ENCODE data around the gene CYSLTR2. TPM values are rescaled to one million over a fixed set of nuclear protein-coding genes. Genes with fewer than 3 reads are reported as not detected.

CYSLTR2 gene
- total RNA-seq, 6 donors from 2014 or later: under 0.01 to 2.0 (median 1.2) TPM

DNA sequence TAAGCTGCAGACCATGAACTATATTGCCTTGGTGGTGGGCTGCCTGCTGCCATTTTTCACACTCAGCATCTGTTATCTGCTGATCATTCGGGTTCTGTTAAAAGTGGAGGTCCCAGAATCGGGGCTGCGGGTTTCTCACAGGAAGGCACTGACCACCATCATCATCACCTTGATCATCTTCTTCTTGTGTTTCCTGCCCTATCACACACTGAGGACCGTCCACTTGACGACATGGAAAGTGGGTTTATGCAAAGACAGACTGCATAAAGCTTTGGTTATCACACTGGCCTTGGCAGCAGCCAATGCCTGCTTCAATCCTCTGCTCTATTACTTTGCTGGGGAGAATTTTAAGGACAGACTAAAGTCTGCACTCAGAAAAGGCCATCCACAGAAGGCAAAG is 53.7 kb downstream of the CYSLTR2 start:
- WGBS, 2 donors: 90 to 95% methylated on average over 5 of the region's 5 CpGs

DNA sequence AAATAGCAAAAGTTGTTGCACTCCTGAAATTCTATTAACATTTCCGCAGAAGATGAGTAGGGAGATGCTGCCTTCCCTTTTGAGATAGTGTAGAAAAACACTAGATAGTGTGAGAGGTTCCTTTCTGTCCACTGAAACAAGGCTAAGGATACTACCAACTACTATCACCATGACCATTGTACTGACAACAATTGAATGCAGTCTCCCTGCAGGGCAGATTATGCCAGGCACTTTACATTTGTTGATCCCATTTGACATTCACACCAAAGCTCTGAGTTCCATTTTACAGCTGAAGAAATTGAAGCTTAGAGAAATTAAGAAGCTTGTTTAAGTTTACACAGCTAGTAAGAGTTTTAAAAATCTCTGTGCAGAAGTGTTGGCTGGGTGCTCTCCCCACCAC is 55.0 kb downstream of the CYSLTR2 start:
- H3K27ac ChIP-seq: no peak overlapping the region
- H3K27me3 ChIP-seq: no peaks in the 10 kb centered on the region
- no peak for ATAC-seq (ENCODE audit: low FRiP score in 2 of 2)
- no peaks in the 10 kb centered on the region for H3K9me3 ChIP-seq
- H3K36me3 ChIP-seq: no peaks in the 10 kb centered on the region
- no peaks in the 10 kb centered on the region for H3K4me1 ChIP-seq
- no peak overlapping the region for H3K4me3 ChIP-seq
- no peak for TF ChIP-seq EP300 (IDR thresholded peaks at IDR 0.05)
- TF ChIP-seq POLR2A (IDR thresholded peaks at IDR 0.05): no peak
- TF ChIP-seq, protein P1, sequence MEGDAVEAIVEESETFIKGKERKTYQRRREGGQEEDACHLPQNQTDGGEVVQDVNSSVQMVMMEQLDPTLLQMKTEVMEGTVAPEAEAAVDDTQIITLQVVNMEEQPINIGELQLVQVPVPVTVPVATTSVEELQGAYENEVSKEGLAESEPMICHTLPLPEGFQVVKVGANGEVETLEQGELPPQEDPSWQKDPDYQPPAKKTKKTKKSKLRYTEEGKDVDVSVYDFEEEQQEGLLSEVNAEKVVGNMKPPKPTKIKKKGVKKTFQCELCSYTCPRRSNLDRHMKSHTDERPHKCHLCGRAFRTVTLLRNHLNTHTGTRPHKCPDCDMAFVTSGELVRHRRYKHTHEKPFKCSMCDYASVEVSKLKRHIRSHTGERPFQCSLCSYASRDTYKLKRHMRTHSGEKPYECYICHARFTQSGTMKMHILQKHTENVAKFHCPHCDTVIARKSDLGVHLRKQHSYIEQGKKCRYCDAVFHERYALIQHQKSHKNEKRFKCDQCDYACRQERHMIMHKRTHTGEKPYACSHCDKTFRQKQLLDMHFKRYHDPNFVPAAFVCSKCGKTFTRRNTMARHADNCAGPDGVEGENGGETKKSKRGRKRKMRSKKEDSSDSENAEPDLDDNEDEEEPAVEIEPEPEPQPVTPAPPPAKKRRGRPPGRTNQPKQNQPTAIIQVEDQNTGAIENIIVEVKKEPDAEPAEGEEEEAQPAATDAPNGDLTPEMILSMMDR (IDR thresholded peaks at IDR 0.05): no peak
- no peak for TF ChIP-seq POLR2AphosphoS5 (IDR thresholded peaks at IDR 0.05)
- no peak for DNase-seq
- 100% methylated on average over 1 of the region's 1 CpG for WGBS, 2 donors

More for the DNA sequence above, 53.7 kb downstream of the CYSLTR2 start:
- H3K27me3 ChIP-seq: no peaks in the 10 kb centered on the region
- no peaks in the 10 kb centered on the region for H3K9me3 ChIP-seq
- H3K4me1 ChIP-seq: no peaks in the 10 kb centered on the region
- no peak for TF ChIP-seq POLR2AphosphoS5 (IDR thresholded peaks at IDR 0.05)
- TF ChIP-seq, protein P1 (IDR thresholded peaks at IDR 0.05): no peak
- TF ChIP-seq POLR2A (IDR thresholded peaks at IDR 0.05): no peak
- no peak for TF ChIP-seq EP300 (IDR thresholded peaks at IDR 0.05)
- H3K27ac ChIP-seq: no peak overlapping the region
- H3K4me3 ChIP-seq: no peak overlapping the region
- ATAC-seq (ENCODE audit: low FRiP score in 2 of 2) (no peak), DNase-seq (no peak)
- H3K36me3 ChIP-seq: no peaks in the 10 kb centered on the region

DNA sequence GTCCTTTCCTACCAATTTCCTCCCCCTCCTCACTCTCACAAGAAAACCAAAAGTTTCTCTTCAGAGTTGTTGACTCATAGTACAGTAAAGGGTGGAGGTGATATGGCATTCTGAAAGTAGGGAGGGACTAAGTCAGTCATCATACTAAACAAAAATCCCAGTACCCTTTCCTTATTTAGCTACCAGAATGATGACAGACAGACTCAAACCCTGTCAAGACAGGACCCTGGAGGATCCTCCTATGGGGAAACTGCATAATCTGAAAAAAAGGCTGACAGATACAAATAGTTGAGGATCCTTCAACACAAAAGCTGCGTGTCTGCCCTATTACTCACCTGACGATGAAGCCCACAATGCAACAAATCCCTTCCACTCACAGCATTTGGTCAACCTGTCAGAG is 55.5 kb downstream of the CYSLTR2 start:
- ATAC-seq (ENCODE audit: low FRiP score in 2 of 2) (no peak), DNase-seq (no peak)
- no peaks in the 10 kb centered on the region for H3K27me3 ChIP-seq
- H3K36me3 ChIP-seq: no peaks in the 10 kb centered on the region
- H3K4me3 ChIP-seq: no peak overlapping the region
- TF ChIP-seq POLR2AphosphoS5 (IDR thresholded peaks at IDR 0.05): no peak
- 87 to 96% methylated on average over 2 of the region's 2 CpGs for WGBS, 2 donors
- H3K9me3 ChIP-seq: no peaks in the 10 kb centered on the region
- H3K4me1 ChIP-seq: no peaks in the 10 kb centered on the region
- H3K27ac ChIP-seq: no peak overlapping the region

DNA sequence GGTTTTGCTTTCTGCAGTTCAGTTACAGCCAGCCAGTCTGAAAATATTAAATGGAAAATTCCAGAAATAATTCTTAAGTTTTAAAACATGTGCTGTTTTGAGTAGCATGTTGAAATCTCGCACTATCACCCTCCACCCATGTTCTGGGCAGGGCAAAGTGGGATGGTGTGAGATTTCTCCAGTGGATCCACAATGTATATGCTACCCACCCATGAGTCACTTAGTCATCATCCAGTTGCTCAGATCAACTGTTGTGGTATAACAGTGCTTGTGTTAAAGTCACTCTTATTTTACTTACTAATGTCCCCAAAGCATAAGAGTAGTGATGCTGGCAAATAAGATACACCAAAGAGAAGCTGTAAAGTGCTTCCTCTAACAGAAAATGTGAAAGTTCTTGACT is 56.4 kb downstream of the CYSLTR2 start:
- ATAC-seq (ENCODE audit: low FRiP score in 2 of 2): no peak
- H3K4me1 ChIP-seq: no peaks in the 10 kb centered on the region
- DNase-seq: no peak
- WGBS, 2 donors: 75 to 82% methylated on average over 1 of the region's 1 CpG
- H3K9me3 ChIP-seq: no peaks in the 10 kb centered on the region
- TF ChIP-seq POLR2AphosphoS5 (IDR thresholded peaks at IDR 0.05) (no peak), EP300 (IDR thresholded peaks at IDR 0.05) (no peak), POLR2A (IDR thresholded peaks at IDR 0.05) (no peak)
- TF ChIP-seq, protein P1 (IDR thresholded peaks at IDR 0.05): no peak
- H3K27me3 ChIP-seq: no peaks in the 10 kb centered on the region
- no peak overlapping the region for H3K4me3 ChIP-seq
- no peak overlapping the region for H3K27ac ChIP-seq
- H3K36me3 ChIP-seq: no peaks in the 10 kb centered on the region

DNA sequence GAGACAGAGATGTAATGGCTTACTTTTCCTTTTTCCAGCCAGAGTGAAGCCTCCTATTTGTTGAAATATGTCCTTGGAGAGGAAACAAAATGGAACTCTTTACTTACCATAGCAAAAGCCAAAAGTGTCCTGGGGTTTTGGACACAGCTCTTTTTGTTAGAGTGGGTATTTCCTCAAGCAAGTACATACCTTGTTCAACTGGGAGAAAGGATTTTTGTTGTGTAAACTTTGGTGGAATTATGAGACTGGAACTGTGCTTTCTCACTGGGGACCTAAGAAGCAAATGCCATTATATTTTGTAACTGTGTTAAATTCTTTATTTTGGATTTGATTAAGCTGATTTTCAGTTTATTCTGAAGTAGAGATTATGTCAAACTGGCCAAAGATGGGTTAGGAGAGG is 58.4 kb downstream of the CYSLTR2 start:
- no peaks in the 10 kb centered on the region for H3K4me1 ChIP-seq
- ATAC-seq (ENCODE audit: low FRiP score in 2 of 2) (no peak), DNase-seq (no peak)
- H3K9me3 ChIP-seq: peaks cover 0 to 9% (median 4%) of the 10 kb centered on the region in 4 donors
- H3K36me3 ChIP-seq: no peaks in the 10 kb centered on the region
- H3K4me3 ChIP-seq: no peak overlapping the region
- no peak overlapping the region for H3K27ac ChIP-seq
- TF ChIP-seq, protein P1 (IDR thresholded peaks at IDR 0.05): no peak
- TF ChIP-seq POLR2AphosphoS5 (IDR thresholded peaks at IDR 0.05) (no peak), POLR2A (IDR thresholded peaks at IDR 0.05) (no peak), EP300 (IDR thresholded peaks at IDR 0.05) (no peak)
- H3K27me3 ChIP-seq: no peaks in the 10 kb centered on the region

Measured in upper lobe of left lung (tissue), 6 donors.